GM20000 (cell line): Measurements from ENCODE around the gene GAREM2.
"Not testable (repeated sequence)": the region's sequence is repeated elsewhere in the genome, so short reads cannot be mapped to it uniquely, and the experiment has no call there.

Source experiments
- DNase-seq: peaks from one replicate; pipeline ENCODE4 v3.0.0; 2012; ENCODE audit warnings: low spot score
- TF ChIP-seq, protein P1 (sequence below): IDR thresholded peaks from 2 replicates; pipeline ENCODE4 v1.5.1; 2012; ENCODE audit warnings: mild to moderate bottlenecking, control low read depth; ENCODE audit errors: extremely low read depth, missing control alignments

The GAREM2 gene

DNA sequence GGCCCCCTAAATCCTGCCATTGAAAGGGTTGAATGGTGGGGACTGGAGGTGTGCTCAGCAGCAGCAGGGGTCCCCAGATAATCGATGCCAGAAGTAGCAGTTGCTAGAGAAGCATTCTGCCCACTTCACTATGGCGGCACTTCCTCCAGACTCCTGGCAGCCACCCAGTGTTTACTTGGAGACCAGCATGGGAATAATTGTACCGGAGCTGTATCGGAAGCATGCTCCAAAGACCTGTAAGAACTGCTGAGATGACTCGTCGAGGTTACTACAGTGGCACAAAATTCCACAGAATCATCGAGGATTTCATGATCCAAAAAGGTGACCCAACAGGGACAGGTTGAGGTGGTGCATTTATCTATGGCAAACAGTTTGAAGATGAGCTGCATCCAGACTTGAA lies 11.0 kb upstream of the GAREM2 start:
- TF ChIP-seq, protein P1, sequence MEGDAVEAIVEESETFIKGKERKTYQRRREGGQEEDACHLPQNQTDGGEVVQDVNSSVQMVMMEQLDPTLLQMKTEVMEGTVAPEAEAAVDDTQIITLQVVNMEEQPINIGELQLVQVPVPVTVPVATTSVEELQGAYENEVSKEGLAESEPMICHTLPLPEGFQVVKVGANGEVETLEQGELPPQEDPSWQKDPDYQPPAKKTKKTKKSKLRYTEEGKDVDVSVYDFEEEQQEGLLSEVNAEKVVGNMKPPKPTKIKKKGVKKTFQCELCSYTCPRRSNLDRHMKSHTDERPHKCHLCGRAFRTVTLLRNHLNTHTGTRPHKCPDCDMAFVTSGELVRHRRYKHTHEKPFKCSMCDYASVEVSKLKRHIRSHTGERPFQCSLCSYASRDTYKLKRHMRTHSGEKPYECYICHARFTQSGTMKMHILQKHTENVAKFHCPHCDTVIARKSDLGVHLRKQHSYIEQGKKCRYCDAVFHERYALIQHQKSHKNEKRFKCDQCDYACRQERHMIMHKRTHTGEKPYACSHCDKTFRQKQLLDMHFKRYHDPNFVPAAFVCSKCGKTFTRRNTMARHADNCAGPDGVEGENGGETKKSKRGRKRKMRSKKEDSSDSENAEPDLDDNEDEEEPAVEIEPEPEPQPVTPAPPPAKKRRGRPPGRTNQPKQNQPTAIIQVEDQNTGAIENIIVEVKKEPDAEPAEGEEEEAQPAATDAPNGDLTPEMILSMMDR: no peak
- no peak for DNase-seq

DNA sequence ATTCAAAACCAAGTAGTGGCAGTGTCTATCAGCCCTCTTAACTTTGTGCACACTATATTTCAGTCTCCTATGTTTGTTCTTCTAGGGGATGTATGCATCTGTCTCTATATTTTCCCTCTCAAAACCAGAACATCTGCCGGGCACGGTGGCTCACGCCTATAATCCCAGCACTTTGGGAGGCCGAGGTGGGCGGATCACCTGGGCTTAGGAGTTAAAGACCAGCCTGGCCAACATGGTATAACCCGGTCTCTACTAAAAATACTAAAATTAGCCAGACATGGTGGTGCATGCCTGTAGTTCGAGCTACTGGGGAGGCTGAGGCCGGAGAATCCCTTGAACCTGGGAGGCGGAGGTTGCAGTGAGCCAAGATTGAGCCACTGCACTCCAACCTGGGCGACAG lies 9.9 kb upstream of the GAREM2 start:
- TF ChIP-seq, protein P1: no peak
- DNase-seq: no peak

DNA sequence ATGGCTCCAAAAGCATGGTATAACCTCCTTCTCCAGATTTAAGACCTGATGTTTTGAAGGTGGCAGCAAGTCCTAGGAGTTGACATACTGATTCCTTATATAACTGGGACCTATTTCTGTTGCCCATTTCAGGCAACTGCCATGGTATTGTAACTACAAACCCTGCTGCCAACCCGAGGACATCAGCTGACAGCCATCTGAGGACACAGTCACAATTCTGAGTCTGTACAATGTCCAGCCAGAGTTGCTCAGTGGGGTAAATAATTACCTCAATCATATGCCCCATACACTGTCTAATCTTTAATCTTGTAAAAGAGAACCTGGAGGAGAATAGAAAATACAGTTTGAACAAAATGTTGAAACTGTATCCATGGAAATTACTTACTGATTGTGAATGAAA lies 8.7 kb upstream of the GAREM2 start:
- TF ChIP-seq, protein P1: no peak
- DNase-seq: no peak

DNA sequence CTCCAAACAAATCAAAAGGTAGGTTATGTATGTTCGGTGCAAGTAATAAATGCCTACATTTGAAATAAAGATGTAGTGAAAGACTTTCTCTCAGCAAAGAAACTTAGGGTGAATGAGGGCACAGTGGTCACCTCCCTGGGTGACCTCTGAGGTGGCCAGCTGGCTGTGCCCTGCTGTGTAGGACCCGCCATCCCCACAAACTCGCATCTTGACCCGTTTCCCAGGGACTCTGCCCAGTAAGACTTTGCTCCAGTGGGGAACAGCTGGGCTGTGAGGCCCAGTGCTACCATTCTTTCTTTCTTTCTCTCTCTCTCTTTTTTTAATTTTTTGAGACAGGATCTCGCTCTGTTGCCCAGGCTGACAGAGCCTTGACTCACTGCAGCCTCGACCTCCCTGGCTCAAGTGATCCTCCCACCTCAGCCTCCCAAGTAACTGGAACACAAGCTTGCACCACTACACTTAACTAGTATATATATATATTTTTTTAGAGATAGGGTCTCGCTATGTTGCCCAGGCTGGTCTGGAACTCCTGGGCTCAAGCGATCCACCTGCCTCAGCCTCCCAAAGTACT lies 8.2 kb upstream of the GAREM2 start:
- TF ChIP-seq, protein P1: no peak
- no peak for DNase-seq

DNA sequence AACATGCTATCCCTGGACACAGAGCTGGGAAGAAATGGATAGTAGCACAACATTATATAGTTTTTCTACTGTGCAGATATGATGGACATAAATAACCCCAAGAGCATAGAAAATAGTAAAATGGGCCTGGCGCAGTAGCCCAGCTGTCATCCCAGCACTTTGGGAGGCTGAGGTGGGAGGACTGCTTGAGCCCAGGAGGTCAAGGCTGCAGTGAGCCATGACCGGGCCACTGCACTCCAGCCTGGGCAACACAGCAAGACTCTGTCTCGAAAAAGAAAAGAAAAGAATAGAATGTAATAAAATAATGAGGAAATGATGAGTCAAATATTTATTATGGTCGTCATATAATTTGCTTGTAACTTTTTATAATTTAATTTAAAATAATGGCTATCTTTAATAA lies 7.5 kb upstream of the GAREM2 start:
- TF ChIP-seq, protein P1: no peak
- DNase-seq: no peak

DNA sequence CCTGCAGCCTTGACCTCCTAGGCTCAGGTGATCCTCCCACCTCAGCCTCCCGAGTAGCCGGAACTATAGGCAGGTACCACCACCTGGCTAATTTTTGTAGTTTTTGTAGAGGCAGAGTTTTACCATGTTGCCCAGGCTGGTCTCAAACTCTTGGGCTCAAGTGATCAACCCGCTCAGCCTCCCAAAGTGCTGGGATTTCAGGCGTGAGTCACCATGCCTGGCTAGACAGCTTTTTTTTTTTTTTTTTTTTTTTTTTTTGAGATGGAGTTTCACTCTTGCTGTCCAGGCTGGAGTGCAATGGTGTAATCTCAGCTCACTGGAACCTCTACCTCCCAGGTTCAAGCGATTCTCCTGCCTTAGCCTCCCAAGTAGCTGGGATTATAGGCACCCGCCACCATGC lies 6.3 kb upstream of the GAREM2 start:
- not testable (repeated sequence) for DNase-seq

DNA sequence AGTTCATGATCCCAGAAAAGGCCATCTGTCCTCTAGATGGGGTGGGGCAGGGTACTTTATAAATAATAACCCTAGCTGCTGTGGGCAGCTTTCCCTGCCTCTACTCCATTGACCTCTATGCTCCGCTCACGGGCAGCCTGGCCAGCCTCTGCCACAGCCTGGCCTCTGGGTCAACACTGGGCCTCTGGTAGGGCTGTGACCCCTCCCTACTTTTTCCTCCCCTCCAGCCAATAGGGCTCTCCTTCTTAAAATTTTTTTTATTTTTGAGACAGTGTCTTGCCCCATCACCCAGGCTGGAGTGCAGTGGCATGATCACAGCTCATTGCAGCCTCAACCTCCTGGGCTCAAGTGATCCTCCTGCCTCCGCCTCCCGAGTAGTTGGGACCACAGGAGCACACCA lies 4.1 kb upstream of the GAREM2 start:
- TF ChIP-seq, protein P1: no peak
- DNase-seq: no peak

DNA sequence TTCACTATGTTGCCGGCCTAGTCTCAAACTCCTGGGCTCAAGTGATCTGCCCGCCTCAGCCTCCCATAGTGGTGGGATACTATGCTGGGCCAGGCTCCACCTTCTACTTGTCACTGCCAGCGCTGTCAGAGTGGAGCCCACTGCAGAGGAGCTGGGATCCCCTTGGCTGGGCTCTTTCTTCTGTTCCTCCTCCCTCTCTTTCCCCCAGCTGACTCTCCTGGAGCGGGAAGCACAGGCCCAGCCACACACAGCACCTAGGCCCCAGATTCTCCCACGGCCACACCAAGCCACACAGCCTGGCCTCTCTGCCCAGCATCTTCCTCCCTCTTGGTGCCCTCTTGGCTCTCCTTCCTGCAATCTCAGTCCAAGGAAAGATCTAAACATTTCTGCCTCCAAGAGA lies 3.7 kb upstream of the GAREM2 start:
- TF ChIP-seq, protein P1: no peak
- peak; percentile 3 for DNase-seq
